GM06990 (cell line): Measurements from ENCODE around the gene PSMG4.

Source experiments
- DNase-seq: peaks from one replicate; pipeline ENCODE4 v3.0.0-alpha.2; 2011; ENCODE audit not compliant: insufficient read length; ENCODE audit errors: extremely low read depth
- H3K27me3 ChIP-seq: replicated peaks from 2 replicates; pipeline ENCODE4 v1.6.0; 2011; ENCODE audit warnings: low read length; ENCODE audit not compliant: control insufficient read depth, insufficient read depth
- H3K36me3 ChIP-seq: 2 replicates; pipeline ENCODE4 v1.5.1; 2011; ENCODE audit warnings: low read length; ENCODE audit not compliant: control insufficient read depth, insufficient read depth
- H3K4me3 ChIP-seq: replicated peaks from 2 replicates; pipeline ENCODE4 v1.5.1; 2011; ENCODE audit warnings: low read depth, mild to moderate bottlenecking, control low read depth, low read length
- TF ChIP-seq, protein P1 (sequence below): IDR thresholded peaks from 2 replicates; pipeline ENCODE4 v1.5.1; 2011; ENCODE audit warnings: low read length, control low read depth, mild to moderate bottlenecking, inconsistent platforms; ENCODE audit not compliant: insufficient read depth, poor library complexity, severe bottlenecking

The PSMG4 gene

DNA sequence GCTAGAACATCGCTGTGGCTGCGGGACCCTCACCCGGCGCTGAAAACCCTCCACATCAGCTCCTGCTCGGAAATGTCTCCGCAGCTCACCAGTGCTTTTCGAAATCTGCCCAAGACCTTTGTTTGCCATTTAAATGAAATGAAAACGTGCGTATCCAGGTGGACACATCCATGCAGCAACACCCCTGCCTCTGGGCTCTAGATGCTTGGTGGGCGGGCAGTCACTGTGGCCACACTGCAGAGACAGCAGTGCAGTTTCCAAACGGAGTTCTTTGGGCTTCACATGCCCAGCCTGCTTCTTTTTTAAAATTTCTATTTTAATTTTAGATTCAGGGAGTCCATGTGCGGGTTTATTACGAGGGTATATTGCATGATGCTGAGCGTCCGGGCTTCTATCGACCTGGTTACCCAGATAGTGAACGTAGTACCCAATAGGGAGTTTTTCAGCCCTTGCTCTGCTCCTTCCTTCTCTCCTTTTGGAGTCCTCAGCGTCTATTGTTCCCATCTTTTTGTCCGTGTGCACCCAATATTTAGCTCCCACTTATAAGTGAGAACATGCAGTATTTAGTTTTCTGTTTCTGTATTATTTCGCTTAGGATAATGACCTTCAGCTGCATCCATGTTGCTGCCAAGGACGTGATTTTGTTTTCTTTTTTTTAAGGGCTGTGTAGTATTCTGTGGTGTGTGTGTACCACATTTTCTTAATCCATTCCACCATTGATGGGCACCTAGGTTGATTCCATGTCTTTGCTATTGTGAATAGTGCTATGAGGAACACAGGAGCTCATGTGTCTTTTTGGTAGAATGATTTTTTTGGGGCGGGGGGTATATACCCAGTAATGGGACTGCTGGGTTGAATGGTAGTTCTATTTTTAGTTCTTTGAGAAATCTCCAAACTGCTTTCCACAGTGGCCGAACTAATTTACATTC lies 26.5 kb upstream of the PSMG4 start:
- Histone ChIP-seq H3K36me3 (no peaks in the 10 kb centered on the region), H3K4me3 (no peak overlapping the region), H3K27me3 (peaks cover 10% of the 10 kb centered on the region)
- no peak for DNase-seq
- TF ChIP-seq, protein P1, sequence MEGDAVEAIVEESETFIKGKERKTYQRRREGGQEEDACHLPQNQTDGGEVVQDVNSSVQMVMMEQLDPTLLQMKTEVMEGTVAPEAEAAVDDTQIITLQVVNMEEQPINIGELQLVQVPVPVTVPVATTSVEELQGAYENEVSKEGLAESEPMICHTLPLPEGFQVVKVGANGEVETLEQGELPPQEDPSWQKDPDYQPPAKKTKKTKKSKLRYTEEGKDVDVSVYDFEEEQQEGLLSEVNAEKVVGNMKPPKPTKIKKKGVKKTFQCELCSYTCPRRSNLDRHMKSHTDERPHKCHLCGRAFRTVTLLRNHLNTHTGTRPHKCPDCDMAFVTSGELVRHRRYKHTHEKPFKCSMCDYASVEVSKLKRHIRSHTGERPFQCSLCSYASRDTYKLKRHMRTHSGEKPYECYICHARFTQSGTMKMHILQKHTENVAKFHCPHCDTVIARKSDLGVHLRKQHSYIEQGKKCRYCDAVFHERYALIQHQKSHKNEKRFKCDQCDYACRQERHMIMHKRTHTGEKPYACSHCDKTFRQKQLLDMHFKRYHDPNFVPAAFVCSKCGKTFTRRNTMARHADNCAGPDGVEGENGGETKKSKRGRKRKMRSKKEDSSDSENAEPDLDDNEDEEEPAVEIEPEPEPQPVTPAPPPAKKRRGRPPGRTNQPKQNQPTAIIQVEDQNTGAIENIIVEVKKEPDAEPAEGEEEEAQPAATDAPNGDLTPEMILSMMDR = no peak

DNA sequence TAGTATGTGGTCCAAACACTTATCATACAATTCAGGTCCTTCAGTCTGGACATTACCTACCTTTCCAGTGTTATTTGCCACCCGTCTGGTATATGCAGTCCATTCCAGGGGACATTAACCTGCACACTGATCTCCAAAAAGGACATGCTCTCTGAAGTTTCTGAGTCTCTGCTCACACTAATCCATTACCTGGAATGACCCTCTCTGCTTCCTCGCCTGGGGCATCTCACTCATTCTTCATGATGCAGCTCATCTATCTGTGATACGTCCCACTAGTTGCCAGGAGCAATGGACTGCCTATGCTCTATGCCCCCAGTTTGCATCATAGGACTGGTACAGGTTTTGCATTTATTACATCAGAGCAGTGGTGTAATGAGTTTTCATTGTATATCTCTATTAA lies 25.4 kb upstream of the PSMG4 start:
- H3K36me3 ChIP-seq = no peaks in the 10 kb centered on the region
- DNase-seq = no peak
- peaks cover 10% of the 10 kb centered on the region for H3K27me3 ChIP-seq
- TF ChIP-seq, protein P1 = no peak
- H3K4me3 ChIP-seq = no peak overlapping the region

DNA sequence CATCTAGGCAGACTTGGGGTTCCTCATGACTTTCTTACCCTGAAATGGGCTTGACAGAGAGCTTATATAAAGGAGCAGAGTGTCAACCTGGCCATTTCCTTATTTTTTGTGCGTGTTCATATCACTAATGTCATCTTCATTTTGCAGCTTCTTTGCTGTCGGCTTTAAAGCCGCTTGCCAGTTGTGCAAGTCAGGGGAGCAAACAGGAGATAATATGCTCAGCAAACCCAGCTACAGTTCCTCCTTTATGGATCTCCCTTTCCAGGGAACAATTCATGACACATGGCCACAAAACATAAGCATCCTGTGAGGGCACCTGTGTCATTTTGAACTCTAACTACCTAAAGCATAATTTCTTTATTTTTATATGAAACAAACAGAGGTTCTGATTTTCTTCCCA lies 24.8 kb upstream of the PSMG4 start:
- H3K36me3 ChIP-seq = no peaks in the 10 kb centered on the region
- no peak for DNase-seq
- no peak overlapping the region for H3K4me3 ChIP-seq
- TF ChIP-seq, protein P1 = no peak
- peaks cover 9% of the 10 kb centered on the region for H3K27me3 ChIP-seq

DNA sequence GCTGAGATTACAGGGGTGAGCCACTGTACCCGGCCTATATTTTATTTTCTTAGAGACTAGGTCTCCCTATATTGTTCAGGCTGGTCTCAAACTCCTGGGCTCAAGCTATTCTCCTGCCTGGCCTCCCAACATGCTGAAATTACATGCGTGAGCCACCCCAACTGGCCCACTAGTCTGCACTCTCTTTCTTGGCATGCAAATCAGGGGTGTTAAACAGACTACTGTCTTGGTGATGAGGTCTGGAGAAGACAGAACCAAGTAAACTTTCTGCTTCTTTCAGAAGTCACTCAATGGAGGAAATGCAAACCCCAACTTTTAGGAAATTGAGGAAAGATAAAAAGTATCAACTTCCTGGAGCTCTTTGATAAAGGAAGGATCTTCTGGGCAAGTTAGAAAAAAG lies 23.3 kb upstream of the PSMG4 start:
- peak; percentile 36 for DNase-seq
- Histone ChIP-seq H3K36me3 (no peaks in the 10 kb centered on the region), H3K27me3 (peaks cover 3% of the 10 kb centered on the region), H3K4me3 (no peak overlapping the region)
- TF ChIP-seq, protein P1 = no peak

DNA sequence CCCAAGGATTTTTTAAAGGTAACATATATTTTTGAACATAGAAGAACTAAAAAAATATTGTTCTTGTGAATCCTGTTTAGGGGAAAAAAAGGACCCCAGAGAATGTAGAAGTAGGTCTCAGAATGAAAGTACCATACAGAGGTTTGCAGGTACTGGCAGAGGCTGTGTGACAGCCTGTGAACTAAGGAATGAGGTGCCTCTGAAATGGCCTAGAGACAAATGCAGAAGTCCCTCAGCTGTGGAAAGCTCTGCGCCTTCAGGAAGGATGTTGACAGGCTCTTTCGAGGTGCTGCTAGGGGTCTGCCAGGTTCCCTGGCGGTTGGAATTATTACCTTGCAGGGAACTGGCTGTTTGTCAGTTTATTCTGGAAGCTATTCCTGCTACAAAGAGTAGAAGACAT lies 22.7 kb upstream of the PSMG4 start:
- TF ChIP-seq, protein P1 = no peak
- H3K4me3 ChIP-seq = no peak overlapping the region
- H3K27me3 ChIP-seq = peaks cover 1% of the 10 kb centered on the region

More for the DNA sequence above, 22.7 kb upstream of the PSMG4 start:
- DNase-seq = peak; percentile 38
- no peaks in the 10 kb centered on the region for H3K36me3 ChIP-seq
